HFF-Myc (cell line): ENCODE results near the gene VWA5A.

Source experiments
- DNase-seq: peaks from one replicate; pipeline ENCODE4 v3.0.0-alpha.2; 2011; ENCODE audit warnings: low read depth; ENCODE audit errors: extremely low read depth
- H3K4me3 ChIP-seq: replicated peaks from 2 replicates; pipeline ENCODE4 v1.5.1; 2011; ENCODE audit warnings: low read depth, mild to moderate bottlenecking, control low read depth, low read length
- CTCF ChIP-seq: IDR thresholded peaks from 2 replicates; pipeline ENCODE4 v1.5.1; 2012; ENCODE audit warnings: mild to moderate bottlenecking, low read depth, low read length, control low read depth; ENCODE audit errors: missing control alignments

The VWA5A gene

GRCh38 chr11:124074554-124074953 is 40.7 kb upstream of the VWA5A start:
- no peak for TF ChIP-seq CTCF
- H3K4me3 ChIP-seq, result no peak overlapping the region
- no peak for DNase-seq

- no peak for TF ChIP-seq CTCF
- no peak overlapping the region for H3K4me3 ChIP-seq
Observed at GRCh38 chr11:124075492-124075840, 39.8 kb upstream of the VWA5A start.

GRCh38 chr11:124075841-124076651 is 39.2 kb upstream of the VWA5A start:
- DNase-seq, result no peak
- TF ChIP-seq CTCF, result no peak
- 0 out of 2 replicates have a peak overlapping the region, but pooled peaks have one; percentile 13 for H3K4me3 ChIP-seq

More at GRCh38 chr11:124075492-124075840, 39.8 kb upstream of the VWA5A start:
- no peak for DNase-seq

GRCh38 chr11:124077266-124077665 is 38.0 kb upstream of the VWA5A start:
- no peak for TF ChIP-seq CTCF
- no peak for DNase-seq
- no peak overlapping the region for H3K4me3 ChIP-seq

GRCh38 chr11:124078591-124078990 is 36.7 kb upstream of the VWA5A start:
- no peak for TF ChIP-seq CTCF
- DNase-seq, result no peak
- H3K4me3 ChIP-seq, result no peak overlapping the region

GRCh38 chr11:124079631-124080326 is 35.5 kb upstream of the VWA5A start:
- no peak for TF ChIP-seq CTCF
- no peak overlapping the region for H3K4me3 ChIP-seq
- no peak for DNase-seq
